ENCODE measurements around the gene IL13.

Gene IL13

DNA sequence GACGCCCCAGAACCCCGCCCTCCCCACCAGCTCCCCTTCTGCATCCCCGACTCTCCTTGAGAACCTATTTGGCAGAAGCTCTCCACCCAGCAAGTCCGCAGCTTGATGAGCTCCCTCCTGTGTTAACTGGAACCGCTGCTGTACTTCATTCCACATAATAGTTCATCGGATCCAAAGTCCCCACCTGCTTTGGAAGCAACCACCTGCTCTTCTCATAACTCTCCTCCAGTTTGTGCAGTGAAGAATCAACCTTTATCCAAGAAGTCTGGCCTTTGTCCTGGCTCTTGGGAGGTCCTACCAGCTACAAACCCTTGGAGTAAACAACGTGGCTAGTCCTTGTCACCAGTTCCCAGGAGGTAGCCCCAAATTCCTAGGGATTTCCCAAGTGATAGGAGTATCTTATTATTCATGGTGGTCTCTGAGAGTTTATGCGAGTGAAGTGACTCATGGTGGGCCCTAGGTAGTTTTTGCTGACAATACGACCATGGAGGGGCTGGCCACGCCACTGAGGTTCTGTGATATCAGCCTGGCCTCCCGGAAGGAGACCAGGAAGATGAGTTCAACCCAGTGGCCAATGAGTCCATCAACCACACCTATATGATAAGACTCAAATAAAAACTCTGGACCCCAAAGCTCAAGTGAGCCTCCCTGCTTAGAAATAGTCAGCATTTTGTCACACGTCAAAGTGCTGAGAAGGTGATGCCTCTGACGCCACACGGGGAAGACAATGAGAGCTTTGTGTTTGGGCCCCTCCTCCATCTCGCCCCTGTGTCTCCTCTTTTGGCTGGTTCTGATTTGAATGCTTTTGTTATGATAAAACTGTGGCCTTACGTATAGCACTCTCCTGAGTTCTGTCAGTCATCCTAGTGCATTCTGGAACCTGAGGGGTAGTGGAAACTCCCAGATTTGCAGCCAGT is 12.3 kb downstream of the IL13 start:
- DNase-seq (ENCODE audit: extremely low read depth in 1 of 2, low read depth in 1 of 2) = no peak

DNA sequence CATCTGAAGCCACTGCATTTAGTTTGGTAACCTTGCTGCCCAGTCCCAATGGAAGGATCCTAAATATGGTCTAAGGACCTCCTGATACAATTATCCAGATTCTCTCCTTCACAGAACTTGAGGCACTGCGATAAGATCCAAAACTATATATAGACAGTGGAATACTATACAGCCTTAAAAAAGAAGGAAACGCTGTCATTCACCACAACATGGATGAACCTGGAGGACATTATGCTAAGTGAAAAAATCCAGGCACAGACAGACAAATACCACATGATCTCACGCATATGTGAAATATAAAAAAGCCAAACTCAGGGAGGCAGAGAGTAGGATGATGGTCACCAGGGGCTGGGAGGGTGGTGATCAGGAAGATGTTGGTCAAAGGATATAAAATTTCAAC is 13.0 kb downstream of the IL13 start:
- no peak for DNase-seq (ENCODE audit: extremely low read depth in 1 of 2, low read depth in 1 of 2)

- no peak for DNase-seq (ENCODE audit: extremely low read depth in 1 of 2, low read depth in 1 of 2)
Measured at GRCh38 chr5:132673488-132673887, 15.5 kb downstream of the IL13 start.

DNA sequence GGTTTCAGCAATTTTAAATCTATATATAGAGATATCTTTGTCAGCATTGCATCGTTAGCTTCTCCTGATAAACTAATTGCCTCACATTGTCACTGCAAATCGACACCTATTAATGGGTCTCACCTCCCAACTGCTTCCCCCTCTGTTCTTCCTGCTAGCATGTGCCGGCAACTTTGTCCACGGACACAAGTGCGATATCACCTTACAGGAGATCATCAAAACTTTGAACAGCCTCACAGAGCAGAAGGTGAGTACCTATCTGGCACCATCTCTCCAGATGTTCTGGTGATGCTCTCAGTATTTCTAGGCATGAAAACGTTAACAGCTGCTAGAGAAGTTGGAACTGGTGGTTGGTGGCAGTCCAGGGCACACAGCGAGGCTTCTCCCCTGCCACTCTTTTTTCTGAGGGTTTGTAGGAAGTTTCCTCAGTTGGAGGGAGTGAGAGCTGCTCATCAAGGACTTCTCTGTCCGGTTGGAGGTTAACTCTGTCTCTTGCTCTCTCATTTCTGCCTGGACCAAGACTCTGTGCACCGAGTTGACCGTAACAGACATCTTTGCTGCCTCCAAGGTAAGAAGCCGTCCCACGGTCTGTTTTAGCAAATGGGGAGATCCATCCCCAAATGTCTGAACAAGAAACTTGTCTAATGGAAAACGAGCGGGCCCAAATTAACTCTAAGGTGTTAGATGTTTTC is 16.1 kb downstream of the IL13 start, which contains the start of gene IL4:
TSS of gene IL4 (plus strand) at position 51 of the 692 bp plus-strand sequence. CDS start at position 113, 62 bp downstream.
- no peak for DNase-seq (ENCODE audit: extremely low read depth in 1 of 2, low read depth in 1 of 2)

DNA sequence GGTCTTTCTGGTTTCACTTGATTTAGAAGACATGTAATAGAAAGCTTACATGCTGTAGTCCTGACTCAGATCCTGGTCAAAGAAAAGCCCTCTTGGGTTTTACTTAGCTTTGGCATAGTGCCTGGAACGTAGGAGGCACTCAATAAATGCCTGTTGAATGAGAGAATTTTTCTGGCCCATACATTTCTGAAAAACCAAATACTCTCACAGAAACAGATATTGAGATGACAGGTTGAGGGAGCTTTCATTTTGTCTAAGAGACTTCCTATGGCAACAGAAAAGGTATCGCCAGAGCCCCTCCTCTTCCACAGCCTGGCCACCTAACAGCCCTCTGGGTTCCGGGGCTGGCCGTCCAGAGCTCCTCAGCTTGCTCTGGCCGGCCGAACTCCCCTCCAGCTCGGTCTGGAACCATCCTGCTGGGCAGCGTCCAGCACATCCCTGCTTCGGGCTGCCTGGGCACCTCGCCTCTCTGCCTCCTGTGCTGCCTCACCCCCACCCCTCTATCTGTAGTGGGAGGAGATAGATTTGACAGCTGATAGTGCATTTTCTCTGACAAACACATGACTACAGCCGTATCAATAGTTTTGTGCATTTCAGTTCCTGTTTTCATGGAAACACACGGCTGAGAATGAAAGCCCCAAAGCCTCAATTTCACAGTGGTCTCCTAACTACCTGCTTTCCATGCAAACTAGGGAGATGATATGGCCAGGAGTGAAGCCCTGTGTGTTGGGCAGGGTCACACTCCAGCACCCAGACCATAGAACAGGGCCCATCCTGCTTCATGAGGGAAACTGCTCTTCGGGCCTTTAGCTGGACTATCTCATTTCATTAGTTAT is 16.9 kb downstream of the IL13 start:
- no peak for DNase-seq (ENCODE audit: extremely low read depth in 1 of 2, low read depth in 1 of 2)

DNA sequence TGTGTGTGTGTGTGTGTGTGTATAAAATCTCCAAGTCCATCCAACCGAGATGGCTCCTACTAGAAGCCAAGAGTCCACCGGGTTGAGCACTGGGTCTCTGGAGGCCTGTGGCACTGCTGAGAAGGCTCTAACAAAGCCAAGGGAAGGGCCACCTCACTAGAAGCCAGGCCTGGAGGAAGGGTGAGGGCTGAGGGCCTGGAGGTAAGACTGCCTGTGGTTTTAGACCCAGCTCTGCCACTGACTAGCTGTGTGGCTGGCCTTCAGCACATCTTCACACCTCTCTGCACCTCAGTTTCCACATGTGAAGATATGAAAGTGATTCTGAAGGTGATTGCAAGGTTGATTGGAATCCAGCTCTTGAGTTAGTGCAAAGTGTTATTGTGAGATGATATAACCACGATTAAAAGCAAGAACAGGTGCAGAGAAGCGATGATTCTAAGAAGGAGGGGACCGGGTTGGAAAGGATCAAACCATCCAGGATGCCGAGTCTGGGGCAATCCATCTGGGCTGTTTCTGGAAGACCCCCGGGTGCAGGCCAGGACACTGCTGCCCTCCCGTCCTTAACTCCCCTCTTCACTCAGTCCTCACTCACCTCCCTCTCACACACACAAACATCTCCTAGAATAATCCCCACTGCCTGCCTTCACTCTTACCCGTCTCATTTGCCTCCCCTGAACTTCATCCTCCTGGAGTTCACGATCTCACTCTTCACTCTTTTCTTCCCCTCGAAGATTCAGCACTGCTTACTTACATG is 18.1 kb downstream of the IL13 start:
- no peak for DNase-seq (ENCODE audit: extremely low read depth in 1 of 2, low read depth in 1 of 2)

GRCh38 chr5:132677191-132677590 is 19.2 kb downstream of the IL13 start:
- DNase-seq (ENCODE audit: extremely low read depth in 1 of 2, low read depth in 1 of 2) = no peak

GRCh38 chr5:132677682-132678400 is 19.9 kb downstream of the IL13 start:
- no peak for DNase-seq (ENCODE audit: extremely low read depth in 1 of 2, low read depth in 1 of 2)

DNA sequence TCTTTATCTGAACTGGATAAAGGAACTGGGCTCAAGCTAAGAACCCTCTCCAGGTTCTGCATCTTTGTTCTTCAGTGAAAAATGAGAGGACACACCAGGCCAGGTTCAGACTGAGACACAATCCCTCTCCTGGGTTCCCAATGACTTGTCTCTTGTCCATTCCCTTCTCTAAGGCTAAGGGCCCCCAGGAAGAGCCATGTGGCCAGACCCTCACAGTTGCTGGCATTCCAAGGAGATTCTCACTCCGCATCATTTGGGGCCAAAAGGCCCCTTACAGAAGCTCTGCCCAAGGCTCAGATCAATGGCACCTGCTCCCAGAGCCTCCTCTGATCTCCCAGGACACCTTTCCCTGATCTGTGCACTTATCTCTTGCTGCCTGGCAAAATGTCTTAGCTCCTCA is 20.8 kb downstream of the IL13 start:
- no peak for DNase-seq (ENCODE audit: extremely low read depth in 1 of 2, low read depth in 1 of 2)

- DNase-seq (ENCODE audit: extremely low read depth in 1 of 2, low read depth in 1 of 2) = no peak
Measured at GRCh38 chr5:132679166-132679565, 21.2 kb downstream of the IL13 start.

GRCh38 chr5:132679717-132680380 is 21.9 kb downstream of the IL13 start:
- no peak for DNase-seq (ENCODE audit: extremely low read depth in 1 of 2, low read depth in 1 of 2)

GRCh38 chr5:132680780-132681475 is 23.0 kb downstream of the IL13 start:
- DNase-seq (ENCODE audit: extremely low read depth in 1 of 2, low read depth in 1 of 2) = no peak

DNA sequence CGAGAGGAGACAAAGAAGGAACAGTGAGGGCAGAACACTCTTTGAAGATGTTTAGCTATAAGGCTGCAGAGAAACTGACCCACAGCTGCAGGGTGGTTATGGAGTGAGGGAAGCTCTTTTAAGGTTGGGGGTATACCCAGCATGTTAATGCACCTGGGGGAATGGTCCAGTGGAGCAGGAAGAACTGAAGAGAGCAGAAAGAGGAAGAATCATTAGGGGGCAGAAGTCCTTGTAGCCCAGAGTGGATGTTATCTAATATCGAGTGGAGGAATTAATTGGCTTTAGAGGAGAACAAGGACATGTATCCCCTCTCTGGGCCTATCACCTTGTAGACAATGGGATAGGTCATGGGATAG is 23.5 kb downstream of the IL13 start:
- no peak for DNase-seq (ENCODE audit: extremely low read depth in 1 of 2, low read depth in 1 of 2)

GRCh38 chr5:132681983-132682382 is 24.0 kb downstream of the IL13 start:
- no peak for DNase-seq (ENCODE audit: extremely low read depth in 1 of 2, low read depth in 1 of 2)

DNA sequence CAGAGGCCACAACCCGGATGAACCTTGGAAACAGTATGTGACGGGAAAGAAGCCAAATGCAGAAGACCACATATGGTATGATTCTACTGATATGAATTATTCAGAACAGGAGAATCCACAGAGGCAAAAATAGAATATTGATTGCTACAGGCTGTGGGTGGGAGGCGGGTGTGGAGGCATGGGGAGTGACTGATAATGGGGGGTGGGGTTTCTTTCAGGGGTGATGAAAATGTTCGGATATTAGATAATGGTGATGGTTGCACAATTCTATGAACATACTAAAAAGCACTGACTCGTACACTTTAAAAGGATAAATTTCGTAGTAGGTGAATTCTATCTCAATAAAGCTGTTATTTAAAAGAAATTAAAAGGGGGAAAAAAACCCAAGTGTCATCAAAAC is 26.5 kb downstream of the IL13 start:
- no peak for DNase-seq (ENCODE audit: extremely low read depth in 1 of 2, low read depth in 1 of 2)

DNA sequence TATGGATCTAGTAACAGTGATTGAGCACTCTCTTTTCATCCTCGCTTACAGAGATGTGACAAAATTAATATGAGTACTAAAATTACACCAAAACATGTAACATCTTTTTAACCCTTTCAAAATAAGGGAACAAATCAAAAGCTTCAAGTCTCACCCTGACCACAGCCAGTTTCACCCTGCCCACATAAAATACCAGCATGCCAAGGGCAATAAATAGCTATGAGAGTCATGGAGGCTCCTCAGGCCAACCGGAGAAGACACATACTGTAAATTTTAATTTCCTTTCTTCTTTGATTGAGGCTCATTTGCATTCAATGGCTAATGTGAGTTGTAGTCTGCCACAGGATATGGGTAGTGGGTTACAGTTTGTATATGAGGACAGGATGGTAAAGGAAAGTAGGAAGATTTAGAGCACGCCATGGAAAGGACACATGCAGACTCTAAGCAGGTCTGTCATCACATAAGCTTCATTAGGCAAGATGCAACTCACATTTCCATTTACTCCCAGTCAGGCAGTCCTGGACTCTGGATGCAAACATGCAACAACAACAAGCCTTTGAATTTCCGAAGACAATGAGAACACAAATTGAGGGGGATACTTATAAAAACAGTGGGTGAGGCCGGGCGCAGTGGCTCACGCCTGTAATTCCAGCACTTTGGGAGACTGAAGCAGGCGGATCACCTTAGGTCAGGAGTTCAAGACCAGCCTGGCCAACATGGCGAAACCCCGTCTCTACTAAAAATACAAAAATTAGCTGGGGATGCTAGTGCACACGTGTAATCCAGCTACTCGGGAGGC is 27.1 kb downstream of the IL13 start:
- DNase-seq (ENCODE audit: extremely low read depth in 1 of 2, low read depth in 1 of 2) = no peak

- DNase-seq (ENCODE audit: extremely low read depth in 1 of 2, low read depth in 1 of 2) = no peak
Measured at GRCh38 chr5:132686193-132686592, 28.2 kb downstream of the IL13 start.

DNA sequence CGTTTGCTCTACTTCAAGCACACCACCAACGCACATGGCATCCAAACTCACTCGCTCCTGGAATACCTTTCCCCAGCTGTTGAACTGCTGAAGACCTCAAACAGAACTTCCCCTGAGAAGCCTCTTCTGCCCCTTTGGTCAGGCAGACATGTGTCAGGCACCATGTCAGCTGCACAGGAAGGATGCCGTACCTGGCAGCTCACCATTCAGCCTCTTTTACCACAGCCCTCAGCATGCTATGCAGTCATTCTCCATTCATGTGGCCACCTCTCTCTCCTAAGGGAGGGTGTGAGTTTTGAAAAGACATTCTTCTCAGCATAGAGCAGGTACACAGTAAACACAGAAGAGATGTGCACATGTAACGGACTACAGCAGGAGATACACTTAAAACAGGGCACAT is 30.0 kb downstream of the IL13 start:
- DNase-seq (ENCODE audit: extremely low read depth in 1 of 2, low read depth in 1 of 2) = peak in 1 of 2 donors; percentile 34
